GM18498 (cell line): ENCODE measurements around the gene DHRS13.
"Not testable (repeated sequence)": the region's sequence is repeated elsewhere in the genome, so short reads cannot be mapped to it uniquely, and the experiment has no call there.

ENCODE experiments used
- ATAC-seq: cut with Tn5 transposase; IDR thresholded peaks from one replicate; pipeline ENCODE4 v1.9.1; 2021; ENCODE audit warnings: mild to moderate bottlenecking, moderate library complexity; ENCODE audit not compliant: unreplicated experiment

The DHRS13 gene

GRCh38 chr17:28883967-28884702, 18.7 kb downstream of the DHRS13 start:
- no peak for ATAC-seq

DNA sequence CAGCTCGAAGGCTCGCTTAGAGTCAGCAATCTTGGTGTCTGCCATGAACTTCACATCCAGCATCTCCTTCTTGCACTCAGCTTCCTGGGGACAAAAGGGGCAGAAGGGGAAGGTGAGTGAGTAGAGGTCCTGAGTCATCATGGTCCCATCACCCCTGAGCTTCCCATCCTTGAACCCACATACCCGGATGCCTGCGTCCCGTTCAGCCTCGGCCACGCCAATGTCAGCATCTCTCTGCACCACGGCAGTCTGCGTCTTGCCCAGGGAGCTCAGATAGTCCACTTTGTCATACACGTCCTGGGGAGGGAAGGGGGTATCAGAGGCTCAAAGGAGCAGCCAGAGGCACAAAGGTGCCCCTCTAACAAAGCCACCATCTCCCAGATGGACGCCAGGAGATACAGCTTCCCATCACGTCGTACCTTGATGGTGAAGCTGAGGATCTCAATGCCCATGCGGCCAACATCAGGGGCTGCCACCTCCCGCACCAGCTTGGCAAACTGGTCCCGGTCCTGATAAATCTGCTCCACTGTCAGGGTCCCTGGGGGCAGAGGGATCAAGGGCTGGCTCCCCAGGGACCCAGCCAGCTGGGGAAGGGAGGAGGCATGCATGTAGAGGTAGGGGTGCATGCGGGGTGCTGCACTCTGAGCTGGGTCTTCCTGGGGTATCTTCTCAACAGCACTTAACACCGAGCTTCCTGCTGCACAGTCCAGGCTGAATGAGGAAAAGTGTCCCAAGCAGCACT, 20.6 kb downstream of the DHRS13 start:
- no peak for ATAC-seq

DNA sequence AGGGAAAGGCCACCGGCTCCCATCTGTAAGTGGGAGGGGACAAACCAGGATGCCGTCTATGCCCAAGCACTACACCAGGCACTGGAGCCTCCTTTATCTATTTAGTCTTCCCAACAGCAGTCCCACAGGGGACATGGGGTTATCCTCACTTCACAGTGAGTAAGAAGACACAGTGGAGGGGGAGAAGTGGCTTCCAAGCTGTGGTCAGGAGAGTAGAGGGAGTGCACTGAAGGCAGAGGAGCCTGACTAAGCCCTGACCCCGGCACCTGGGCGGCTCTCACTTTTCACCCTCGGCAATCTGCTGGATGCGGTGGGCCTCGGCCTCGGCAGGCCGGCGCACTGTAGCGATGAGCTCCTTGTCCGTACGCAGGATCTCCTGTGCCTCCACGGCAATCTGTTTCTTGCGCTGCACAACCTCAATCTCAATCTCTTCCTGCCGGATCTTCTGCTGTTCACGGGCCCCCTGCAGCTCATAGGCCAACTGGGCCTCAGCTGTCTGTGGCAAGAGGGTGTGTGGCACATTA, 21.3 kb downstream of the DHRS13 start:
- ATAC-seq = no peak

DNA sequence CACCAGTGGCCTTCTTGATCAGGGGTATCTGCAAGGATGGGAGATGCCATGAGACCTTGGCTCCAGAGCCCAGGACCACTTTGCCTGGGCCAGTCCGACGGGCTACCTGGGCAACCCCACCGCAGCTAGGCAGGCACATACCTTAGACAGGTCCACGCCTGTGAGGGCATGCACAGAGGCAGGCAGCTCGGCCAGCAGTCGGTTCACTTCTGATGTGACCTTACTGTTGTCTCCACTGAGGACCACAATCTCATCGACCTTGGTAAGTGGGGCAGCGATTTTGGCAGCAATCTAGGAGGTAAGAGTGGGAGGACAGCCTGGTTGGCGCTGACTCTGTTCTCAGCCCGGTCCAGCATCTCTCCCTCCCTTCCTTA, 22.3 kb downstream of the DHRS13 start:
- no peak for ATAC-seq

DNA sequence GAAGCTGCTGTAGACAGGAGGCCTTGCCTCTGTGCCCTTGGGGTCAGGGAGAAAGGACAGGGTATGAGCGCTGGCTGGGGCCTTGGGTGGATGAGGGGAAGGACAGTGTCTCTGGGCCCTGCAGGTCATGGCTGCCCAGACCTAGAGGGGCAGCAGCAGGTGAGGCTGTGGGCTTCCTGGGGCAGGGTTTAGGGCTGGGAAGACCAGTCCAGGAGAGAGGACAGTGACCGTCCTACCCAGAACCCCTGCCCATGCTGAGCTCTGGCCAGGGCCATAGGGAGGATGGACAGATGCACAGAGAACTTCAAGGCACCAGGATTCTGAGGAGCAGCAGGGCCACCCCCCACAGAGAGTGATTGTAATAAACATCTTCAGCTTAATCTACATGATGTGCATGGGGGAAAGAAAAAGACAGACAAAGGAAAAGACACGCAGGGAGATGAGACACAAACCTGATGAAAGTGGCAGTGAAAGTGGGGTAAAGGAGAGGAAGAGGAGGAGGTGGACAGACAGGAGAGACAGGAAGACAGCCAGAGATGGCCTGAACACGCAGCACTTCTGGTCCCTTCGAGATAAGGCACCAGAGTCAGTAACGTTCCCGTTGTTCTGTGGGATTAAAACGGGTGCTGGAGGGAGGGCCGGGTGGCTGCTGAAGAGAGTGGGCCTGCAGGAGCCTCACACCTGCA, 22.9 kb downstream of the DHRS13 start:
- ATAC-seq = no peak

GRCh38 chr17:28878981-28879380, 23.9 kb downstream of the DHRS13 start:
- no peak for ATAC-seq

DNA sequence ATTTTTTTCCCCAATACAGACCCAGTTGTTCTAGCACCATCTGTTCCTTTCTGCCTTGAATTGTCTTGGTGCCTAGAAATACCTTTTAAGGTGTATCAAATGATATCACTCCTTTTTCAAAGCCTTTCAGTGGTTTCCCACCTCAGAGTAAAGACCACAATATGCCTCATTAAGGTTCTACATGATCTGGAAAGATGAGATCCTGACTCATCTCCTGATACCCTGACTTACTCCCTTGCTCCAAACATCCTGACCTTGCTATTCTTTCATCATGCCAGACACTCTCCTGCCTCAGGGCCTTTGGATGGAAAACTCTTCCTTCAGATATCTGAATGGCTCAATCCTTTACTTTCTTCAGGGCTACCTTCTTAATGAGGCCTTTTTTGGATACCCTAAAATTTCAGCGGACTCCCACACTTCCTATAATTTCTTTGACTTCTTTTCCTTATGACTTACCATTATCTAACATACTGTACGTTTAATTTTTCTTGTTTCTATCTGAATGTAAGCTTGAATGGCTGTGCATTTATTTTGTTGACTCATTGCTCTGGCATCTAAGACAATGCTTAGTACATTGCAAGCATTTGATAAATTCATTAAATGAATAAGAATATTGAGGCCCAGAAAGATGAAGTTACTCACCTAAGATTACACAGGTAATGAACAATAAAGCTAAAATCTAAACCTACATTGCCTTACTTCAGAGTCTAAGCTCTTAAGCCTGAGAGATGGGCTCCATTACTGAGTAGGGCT, 24.5 kb downstream of the DHRS13 start:
- no peak for ATAC-seq

- ATAC-seq = not testable (repeated sequence)
Observed at GRCh38 chr17:28877150-28877711, 25.6 kb downstream of the DHRS13 start.

DNA sequence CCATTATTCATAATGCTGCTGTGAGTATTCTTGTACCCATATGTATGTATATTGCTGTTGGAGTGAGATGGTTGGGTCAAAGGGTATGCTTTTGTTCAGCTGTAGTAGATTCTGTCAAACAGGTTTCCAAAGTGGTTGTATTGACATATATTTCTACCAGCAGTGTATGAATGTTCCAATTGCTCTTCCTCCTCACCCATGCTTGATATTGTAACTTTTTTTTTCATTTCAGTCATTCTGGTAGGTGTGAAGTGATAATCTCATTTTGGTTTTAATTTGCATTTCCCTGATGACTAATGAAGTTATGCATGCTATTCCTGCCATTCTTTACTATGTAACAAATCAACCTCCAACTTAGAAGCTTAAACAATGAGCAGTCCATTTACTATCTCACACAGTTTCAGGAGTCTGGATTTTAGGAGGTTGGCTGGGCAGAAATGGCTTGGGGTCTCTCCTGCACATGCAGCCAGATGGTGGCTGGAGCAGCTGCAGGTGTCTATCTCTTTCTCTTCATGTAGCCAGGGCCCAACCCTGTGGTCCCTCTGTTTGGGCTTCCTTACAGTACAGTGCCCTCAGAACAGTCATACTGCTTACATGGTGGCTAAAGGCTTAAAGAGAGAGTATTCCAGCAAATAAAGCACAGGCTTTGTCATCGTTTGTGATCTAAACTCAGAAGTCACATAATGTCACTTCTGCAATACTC, 26.9 kb downstream of the DHRS13 start:
- ATAC-seq = no peak

GRCh38 chr17:28874750-28875149, 28.1 kb downstream of the DHRS13 start:
- ATAC-seq = no peak

- no peak for ATAC-seq
Observed at GRCh38 chr17:28873839-28874238, 29.0 kb downstream of the DHRS13 start.

- ATAC-seq = peak; percentile 92
Observed at GRCh38 chr17:28871056-28871579, 31.8 kb downstream of the DHRS13 start.

- ATAC-seq = no peak
Observed at GRCh38 chr17:28867276-28867675, 35.6 kb downstream of the DHRS13 start.

- peak; percentile 58 for ATAC-seq
Observed at GRCh38 chr17:28865946-28866752, 36.7 kb downstream of the DHRS13 start.

GRCh38 chr17:28864991-28865849, 37.7 kb downstream of the DHRS13 start:
- ATAC-seq = no peak

DNA sequence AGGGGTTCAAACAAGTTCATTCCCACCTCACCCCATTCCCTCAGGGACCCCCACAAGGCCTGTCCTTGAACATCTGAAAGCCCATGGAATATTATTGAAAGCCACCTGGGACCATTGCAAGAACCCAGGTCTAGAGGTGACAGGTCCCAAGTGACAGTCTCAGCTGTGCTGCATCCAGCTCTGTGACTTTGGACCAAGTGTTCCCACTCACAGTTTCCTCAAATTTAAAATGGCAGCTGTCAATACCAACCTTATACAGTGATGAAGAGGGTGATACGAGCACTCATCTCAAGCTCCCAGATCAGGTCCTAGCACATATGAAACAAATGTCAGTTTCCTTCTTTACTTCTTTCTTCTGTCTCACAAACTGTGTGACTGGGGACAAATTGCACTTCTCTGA, 38.9 kb downstream of the DHRS13 start:
- ATAC-seq = no peak

DNA sequence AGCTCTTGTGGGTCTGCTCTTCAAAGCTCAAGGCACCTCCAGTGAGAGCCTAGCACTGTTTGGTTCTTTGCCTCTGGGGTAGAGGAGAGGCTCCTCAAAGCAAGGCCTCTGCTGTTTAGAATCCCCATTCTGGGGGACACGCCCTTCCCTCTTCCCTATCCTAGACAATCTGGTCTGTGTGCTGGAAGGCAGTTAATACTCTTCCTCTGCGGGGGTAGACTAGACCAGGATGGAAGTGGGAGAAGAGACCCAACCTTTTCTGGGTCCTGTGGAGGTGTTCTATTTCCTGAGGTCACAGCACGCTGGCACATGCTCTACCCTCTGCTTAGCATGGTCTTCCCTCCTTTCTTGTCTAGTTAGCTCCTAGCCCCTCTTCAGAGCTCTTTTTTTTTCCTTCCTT, 40.3 kb downstream of the DHRS13 start:
- no peak for ATAC-seq
